Ishikawa (cell line): ENCODE data around the gene NT5C.

Source experiments
- CEBPB ChIP-seq: IDR thresholded peaks from 2 replicates; pipeline ENCODE4 v1.6.1; 2012
- CREB1 ChIP-seq: IDR thresholded peaks from 2 replicates; pipeline ENCODE4 v1.6.1; 2012; ENCODE audit warnings: low read depth
- EGR1 ChIP-seq: IDR thresholded peaks from 2 replicates; pipeline ENCODE4 v1.6.1; 2012
- TF ChIP-seq, protein P1 (sequence below): IDR thresholded peaks from 2 replicates; pipeline ENCODE4 v1.6.1; 2012; ENCODE audit warnings: low read depth, mild to moderate bottlenecking

DNA sequence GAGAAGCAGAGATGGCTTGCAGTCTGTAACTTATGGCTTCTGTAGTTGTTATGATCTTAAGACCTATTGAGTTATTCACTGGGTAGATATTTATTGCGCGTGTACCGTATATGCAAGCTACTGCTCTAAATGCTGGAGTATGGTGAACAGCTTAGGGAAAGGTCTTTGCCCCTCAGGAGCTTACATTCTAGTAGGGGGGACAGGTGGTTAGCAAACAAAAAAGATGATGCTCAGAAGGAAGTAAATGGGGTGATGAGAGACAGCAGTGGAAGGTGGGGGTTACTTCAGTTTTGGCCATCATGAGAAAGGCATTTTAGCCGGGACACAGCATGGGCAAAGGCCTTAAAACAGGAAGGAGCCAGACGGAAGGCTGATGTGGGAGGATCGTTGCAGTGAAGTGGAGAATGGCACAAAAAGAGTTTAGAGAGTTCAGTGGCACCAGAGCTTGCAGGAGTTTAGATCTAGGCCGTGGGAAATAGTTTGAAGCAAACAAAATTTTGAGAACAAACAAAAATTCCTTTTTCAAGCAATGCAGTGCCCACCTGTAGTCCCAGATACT lies 19.7 kb downstream of the NT5C start:
- TF ChIP-seq, protein P1, sequence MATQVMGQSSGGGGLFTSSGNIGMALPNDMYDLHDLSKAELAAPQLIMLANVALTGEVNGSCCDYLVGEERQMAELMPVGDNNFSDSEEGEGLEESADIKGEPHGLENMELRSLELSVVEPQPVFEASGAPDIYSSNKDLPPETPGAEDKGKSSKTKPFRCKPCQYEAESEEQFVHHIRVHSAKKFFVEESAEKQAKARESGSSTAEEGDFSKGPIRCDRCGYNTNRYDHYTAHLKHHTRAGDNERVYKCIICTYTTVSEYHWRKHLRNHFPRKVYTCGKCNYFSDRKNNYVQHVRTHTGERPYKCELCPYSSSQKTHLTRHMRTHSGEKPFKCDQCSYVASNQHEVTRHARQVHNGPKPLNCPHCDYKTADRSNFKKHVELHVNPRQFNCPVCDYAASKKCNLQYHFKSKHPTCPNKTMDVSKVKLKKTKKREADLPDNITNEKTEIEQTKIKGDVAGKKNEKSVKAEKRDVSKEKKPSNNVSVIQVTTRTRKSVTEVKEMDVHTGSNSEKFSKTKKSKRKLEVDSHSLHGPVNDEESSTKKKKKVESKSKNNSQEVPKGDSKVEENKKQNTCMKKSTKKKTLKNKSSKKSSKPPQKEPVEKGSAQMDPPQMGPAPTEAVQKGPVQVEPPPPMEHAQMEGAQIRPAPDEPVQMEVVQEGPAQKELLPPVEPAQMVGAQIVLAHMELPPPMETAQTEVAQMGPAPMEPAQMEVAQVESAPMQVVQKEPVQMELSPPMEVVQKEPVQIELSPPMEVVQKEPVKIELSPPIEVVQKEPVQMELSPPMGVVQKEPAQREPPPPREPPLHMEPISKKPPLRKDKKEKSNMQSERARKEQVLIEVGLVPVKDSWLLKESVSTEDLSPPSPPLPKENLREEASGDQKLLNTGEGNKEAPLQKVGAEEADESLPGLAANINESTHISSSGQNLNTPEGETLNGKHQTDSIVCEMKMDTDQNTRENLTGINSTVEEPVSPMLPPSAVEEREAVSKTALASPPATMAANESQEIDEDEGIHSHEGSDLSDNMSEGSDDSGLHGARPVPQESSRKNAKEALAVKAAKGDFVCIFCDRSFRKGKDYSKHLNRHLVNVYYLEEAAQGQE: no peak
- TF ChIP-seq CREB1 (no peak), EGR1 (no peak), CEBPB (no peak)
